ENCODE measurements around the gene CDK13.

CDK13 gene

GRCh38 chr7:39911167-39911566 lies 38.9 kb upstream of the CDK13 start:
- no peak for TF ChIP-seq RARB (CRISPR knock-in tag; IDR thresholded peaks at IDR 0.05)
- TF ChIP-seq PATZ1 (CRISPR knock-in tag; IDR thresholded peaks at IDR 0.05; ENCODE audit: borderline replicate concordance) = no peak
- no peak for TF ChIP-seq OSR1 (CRISPR knock-in tag; IDR thresholded peaks at IDR 0.05)
- no peak for TF ChIP-seq ZFP3 (CRISPR knock-in tag; IDR thresholded peaks at IDR 0.05)
- TF ChIP-seq, protein P1, sequence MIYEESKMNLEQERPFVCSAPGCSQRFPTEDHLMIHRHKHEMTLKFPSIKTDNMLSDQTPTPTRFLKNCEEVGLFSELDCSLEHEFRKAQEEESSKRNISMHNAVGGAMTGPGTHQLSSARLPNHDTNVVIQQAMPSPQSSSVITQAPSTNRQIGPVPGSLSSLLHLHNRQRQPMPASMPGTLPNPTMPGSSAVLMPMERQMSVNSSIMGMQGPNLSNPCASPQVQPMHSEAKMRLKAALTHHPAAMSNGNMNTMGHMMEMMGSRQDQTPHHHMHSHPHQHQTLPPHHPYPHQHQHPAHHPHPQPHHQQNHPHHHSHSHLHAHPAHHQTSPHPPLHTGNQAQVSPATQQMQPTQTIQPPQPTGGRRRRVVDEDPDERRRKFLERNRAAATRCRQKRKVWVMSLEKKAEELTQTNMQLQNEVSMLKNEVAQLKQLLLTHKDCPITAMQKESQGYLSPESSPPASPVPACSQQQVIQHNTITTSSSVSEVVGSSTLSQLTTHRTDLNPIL (CRISPR knock-in tag; IDR thresholded peaks at IDR 0.05; ENCODE audit: low read depth) = no peak
- no peak for TF ChIP-seq ARNTL (CRISPR knock-in tag; IDR thresholded peaks at IDR 0.05; ENCODE audit: borderline replicate concordance, low read depth)
- TF ChIP-seq ZNF70 (CRISPR knock-in tag; IDR thresholded peaks at IDR 0.05) = no peak
- no peak for TF ChIP-seq ZFP30 (CRISPR knock-in tag; IDR thresholded peaks at IDR 0.05)
- TF ChIP-seq TCF4 (CRISPR knock-in tag; IDR thresholded peaks at IDR 0.05; ENCODE audit: borderline replicate concordance) = no peak
- TF ChIP-seq PPARA (CRISPR knock-in tag; IDR thresholded peaks at IDR 0.05; ENCODE audit: borderline replicate concordance) = no peak
- no peak for TF ChIP-seq SNAI2 (CRISPR knock-in tag; IDR thresholded peaks at IDR 0.05)
- TF ChIP-seq, protein P2, sequence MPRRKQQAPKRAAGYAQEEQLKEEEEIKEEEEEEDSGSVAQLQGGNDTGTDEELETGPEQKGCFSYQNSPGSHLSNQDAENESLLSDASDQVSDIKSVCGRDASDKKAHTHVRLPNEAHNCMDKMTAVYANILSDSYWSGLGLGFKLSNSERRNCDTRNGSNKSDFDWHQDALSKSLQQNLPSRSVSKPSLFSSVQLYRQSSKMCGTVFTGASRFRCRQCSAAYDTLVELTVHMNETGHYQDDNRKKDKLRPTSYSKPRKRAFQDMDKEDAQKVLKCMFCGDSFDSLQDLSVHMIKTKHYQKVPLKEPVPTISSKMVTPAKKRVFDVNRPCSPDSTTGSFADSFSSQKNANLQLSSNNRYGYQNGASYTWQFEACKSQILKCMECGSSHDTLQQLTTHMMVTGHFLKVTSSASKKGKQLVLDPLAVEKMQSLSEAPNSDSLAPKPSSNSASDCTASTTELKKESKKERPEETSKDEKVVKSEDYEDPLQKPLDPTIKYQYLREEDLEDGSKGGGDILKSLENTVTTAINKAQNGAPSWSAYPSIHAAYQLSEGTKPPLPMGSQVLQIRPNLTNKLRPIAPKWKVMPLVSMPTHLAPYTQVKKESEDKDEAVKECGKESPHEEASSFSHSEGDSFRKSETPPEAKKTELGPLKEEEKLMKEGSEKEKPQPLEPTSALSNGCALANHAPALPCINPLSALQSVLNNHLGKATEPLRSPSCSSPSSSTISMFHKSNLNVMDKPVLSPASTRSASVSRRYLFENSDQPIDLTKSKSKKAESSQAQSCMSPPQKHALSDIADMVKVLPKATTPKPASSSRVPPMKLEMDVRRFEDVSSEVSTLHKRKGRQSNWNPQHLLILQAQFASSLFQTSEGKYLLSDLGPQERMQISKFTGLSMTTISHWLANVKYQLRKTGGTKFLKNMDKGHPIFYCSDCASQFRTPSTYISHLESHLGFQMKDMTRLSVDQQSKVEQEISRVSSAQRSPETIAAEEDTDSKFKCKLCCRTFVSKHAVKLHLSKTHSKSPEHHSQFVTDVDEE (CRISPR knock-in tag; IDR thresholded peaks at IDR 0.05) = no peak
- no peak for TF ChIP-seq TOX (CRISPR knock-in tag; IDR thresholded peaks at IDR 0.05; ENCODE audit: borderline replicate concordance)
- no peak for TF ChIP-seq ISL1 (CRISPR knock-in tag; IDR thresholded peaks at IDR 0.05)
- ATAC-seq = no peak

DNA sequence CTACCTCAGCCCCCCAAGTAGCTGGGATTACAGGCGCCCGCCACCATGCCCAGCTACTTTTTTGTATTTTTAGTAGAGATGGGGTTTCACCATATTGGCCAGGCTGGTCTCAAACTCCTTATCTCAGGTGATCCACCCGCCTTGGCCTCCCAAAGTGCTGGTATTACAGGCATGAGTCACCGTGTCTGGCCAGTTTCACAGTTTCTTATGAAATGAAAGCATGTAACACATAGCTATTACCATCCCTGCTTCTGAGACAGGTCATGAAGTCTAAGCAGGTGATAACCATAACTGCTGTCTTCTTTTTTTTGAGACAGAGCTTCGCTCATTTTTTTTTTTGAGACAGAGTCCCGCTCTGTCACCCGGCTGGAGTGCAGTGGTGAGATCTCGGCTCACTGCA lies 34.2 kb upstream of the CDK13 start:
- peak; percentile 56; the same call in 2 of the 3 replicates for ATAC-seq

- ATAC-seq = no peak
- TF ChIP-seq GLIS3 (CRISPR knock-in tag; IDR thresholded peaks at IDR 0.05) = no peak
- no peak for TF ChIP-seq ZC3H10 (CRISPR knock-in tag; IDR thresholded peaks at IDR 0.05)
- no peak for TF ChIP-seq ISL1 (CRISPR knock-in tag; IDR thresholded peaks at IDR 0.05)
- TF ChIP-seq SNAI2 (CRISPR knock-in tag; IDR thresholded peaks at IDR 0.05) = no peak
- TF ChIP-seq, protein P2 (CRISPR knock-in tag; IDR thresholded peaks at IDR 0.05) = no peak
- no peak for TF ChIP-seq ESRRG (CRISPR knock-in tag; IDR thresholded peaks at IDR 0.05)
- no peak for TF ChIP-seq ARNTL (CRISPR knock-in tag; IDR thresholded peaks at IDR 0.05; ENCODE audit: borderline replicate concordance, low read depth)
- TF ChIP-seq ZNF565 (CRISPR knock-in tag; conservative IDR thresholded peaks at IDR 0.05; ENCODE audit: low read depth) = no peak
- no peak for TF ChIP-seq ZNF70 (CRISPR knock-in tag; IDR thresholded peaks at IDR 0.05)
- TF ChIP-seq ZFP3 (CRISPR knock-in tag; IDR thresholded peaks at IDR 0.05) = no peak
- no peak for TF ChIP-seq TCF4 (CRISPR knock-in tag; IDR thresholded peaks at IDR 0.05; ENCODE audit: borderline replicate concordance)
- no peak for TF ChIP-seq TOX (CRISPR knock-in tag; IDR thresholded peaks at IDR 0.05; ENCODE audit: borderline replicate concordance)
- TF ChIP-seq POU6F1 (CRISPR knock-in tag; IDR thresholded peaks at IDR 0.05; ENCODE audit: borderline replicate concordance, low read depth) = no peak
These were observed 30.4 kb upstream of the CDK13 start for GRCh38 chr7:39919646-39920045.
